Astrocyte (in vitro differentiated cells and primary cell): ENCODE data around the gene RASSF5. TPM values are rescaled to one million over a fixed set of nuclear protein-coding genes. Genes with fewer than 3 reads are reported as not detected.

Experiments used
- DNase-seq: peaks from one replicate; pipeline ENCODE4 v3.0.0-alpha.2; 2010; ENCODE audit warnings: low read depth
- FAIRE-seq: peaks from 2 replicates; lab custom pipeline; 2011; peaks lifted over from hg19 to GRCh38; lab: Jason Lieb, UNC
- H2AFZ ChIP-seq: 2 replicates; pipeline ENCODE4 v1.6.0; 2012; ENCODE audit warnings: low read depth, low read length, inconsistent platforms
- H3K27ac ChIP-seq: 2 replicates; pipeline ENCODE4 v1.5.1; 2011; ENCODE audit warnings: low read depth, low read length, inconsistent platforms
- H3K27me3 ChIP-seq: 2 replicates; pipeline ENCODE4 v1.6.0; 2011; ENCODE audit warnings: low read length, inconsistent platforms; ENCODE audit not compliant: insufficient read depth
- H3K36me3 ChIP-seq: 2 replicates; pipeline ENCODE4 v1.5.1; 2011; ENCODE audit warnings: low read length, inconsistent platforms; ENCODE audit not compliant: insufficient read depth
- H3K4me1 ChIP-seq: 2 replicates; pipeline ENCODE4 v1.5.1; 2011; ENCODE audit warnings: low read length, inconsistent platforms; ENCODE audit not compliant: insufficient read depth
- H3K4me2 ChIP-seq: 2 replicates; pipeline ENCODE4 v1.6.0; 2012; ENCODE audit warnings: low read length, inconsistent platforms
- H3K4me3 ChIP-seq: 2 replicates; pipeline ENCODE4 v1.5.1; 2011; ENCODE audit warnings: low read depth, mild to moderate bottlenecking, low read length, inconsistent platforms; ENCODE audit not compliant: insufficient read depth
- H3K79me2 ChIP-seq: 2 replicates; pipeline ENCODE4 v1.6.0; 2012; ENCODE audit warnings: mild to moderate bottlenecking, low read length, inconsistent platforms; ENCODE audit not compliant: insufficient read depth
- H3K9ac ChIP-seq: 2 replicates; pipeline ENCODE4 v1.6.0; 2012; ENCODE audit warnings: mild to moderate bottlenecking, low read length, inconsistent platforms
- H3K9me3 ChIP-seq: 2 replicates; pipeline ENCODE4 v1.5.1; 2012; ENCODE audit warnings: low read depth, mild to moderate bottlenecking, low read length, inconsistent platforms; ENCODE audit not compliant: insufficient read depth
- H4K20me1 ChIP-seq: 2 replicates; pipeline ENCODE4 v1.6.0; 2012; ENCODE audit warnings: low read length, inconsistent platforms; ENCODE audit not compliant: insufficient read depth
- H3K27ac Mint-ChIP-seq: one replicate; pipeline ENCODE4 v1.8.0; 2021; ENCODE audit warnings: mild to moderate bottlenecking, mixed read lengths; ENCODE audit not compliant: unreplicated experiment
- H3K27me3 Mint-ChIP-seq: one replicate; pipeline ENCODE4 v1.8.0; 2021; ENCODE audit warnings: low read depth, mixed read lengths; ENCODE audit not compliant: unreplicated experiment
- H3K36me3 Mint-ChIP-seq: one replicate; pipeline ENCODE4 v1.8.0; 2021; ENCODE audit warnings: low read depth, mixed read lengths; ENCODE audit not compliant: unreplicated experiment
- H3K4me1 Mint-ChIP-seq: one replicate; pipeline ENCODE4 v1.8.0; 2021; ENCODE audit warnings: low read depth, mixed read lengths; ENCODE audit not compliant: unreplicated experiment
- H3K4me3 Mint-ChIP-seq: one replicate; pipeline ENCODE4 v1.8.0; 2021; ENCODE audit warnings: mild to moderate bottlenecking, moderate library complexity, mixed read lengths; ENCODE audit not compliant: unreplicated experiment
- H3K9me3 Mint-ChIP-seq: one replicate; pipeline ENCODE4 v1.8.0; 2021; ENCODE audit warnings: mild to moderate bottlenecking, mixed read lengths; ENCODE audit not compliant: unreplicated experiment
- EZH2 ChIP-seq: IDR thresholded peaks from 2 replicates; pipeline ENCODE4 v1.6.1; 2012; ENCODE audit warnings: mild to moderate bottlenecking, low read length, inconsistent platforms; ENCODE audit not compliant: insufficient read depth
- total RNA-seq: library from RNA; stranded (reverse); gene quantifications from 2 replicates; pipeline ENCODE4 v1.2.1, GENCODE V29; 2021
- TF ChIP-seq, protein P1 (sequence below): IDR thresholded peaks from 2 replicates; pipeline ENCODE4 v1.5.1; 2011; ENCODE audit warnings: low read depth, mild to moderate bottlenecking, inconsistent platforms, low read length, moderate library complexity; ENCODE audit not compliant: insufficient read depth

The RASSF5 gene
- total RNA-seq, 1 donor from 2014 or later, result 0.43 TPM

GRCh38 chr1:206517784-206518183, 10.5 kb downstream of the RASSF5 start:
- Histone ChIP-seq H3K27ac (no peak overlapping the region), H3K36me3 (no peaks in the 10 kb centered on the region), H3K4me2 (no peak overlapping the region), H4K20me1 (no peaks in the 10 kb centered on the region), H3K4me1 (peaks cover 14% of the 10 kb centered on the region), H3K9ac (no peak overlapping the region), H3K79me2 (no peaks in the 10 kb centered on the region), H2AFZ (no peak overlapping the region), H3K4me3 (no peak overlapping the region), H3K9me3 (no peaks in the 10 kb centered on the region), H3K27me3 (peaks cover 5% of the 10 kb centered on the region)
- peaks cover 38% of the 10 kb centered on the region for H3K27me3 Mint-ChIP-seq
- H3K9me3 Mint-ChIP-seq, result no peaks in the 10 kb centered on the region
- peaks cover 7% of the 10 kb centered on the region for H3K4me1 Mint-ChIP-seq
- no peak overlapping the region for H3K4me3 Mint-ChIP-seq
- FAIRE-seq (no peak), DNase-seq (no peak)
- no peak for TF ChIP-seq EZH2
- TF ChIP-seq, protein P1, sequence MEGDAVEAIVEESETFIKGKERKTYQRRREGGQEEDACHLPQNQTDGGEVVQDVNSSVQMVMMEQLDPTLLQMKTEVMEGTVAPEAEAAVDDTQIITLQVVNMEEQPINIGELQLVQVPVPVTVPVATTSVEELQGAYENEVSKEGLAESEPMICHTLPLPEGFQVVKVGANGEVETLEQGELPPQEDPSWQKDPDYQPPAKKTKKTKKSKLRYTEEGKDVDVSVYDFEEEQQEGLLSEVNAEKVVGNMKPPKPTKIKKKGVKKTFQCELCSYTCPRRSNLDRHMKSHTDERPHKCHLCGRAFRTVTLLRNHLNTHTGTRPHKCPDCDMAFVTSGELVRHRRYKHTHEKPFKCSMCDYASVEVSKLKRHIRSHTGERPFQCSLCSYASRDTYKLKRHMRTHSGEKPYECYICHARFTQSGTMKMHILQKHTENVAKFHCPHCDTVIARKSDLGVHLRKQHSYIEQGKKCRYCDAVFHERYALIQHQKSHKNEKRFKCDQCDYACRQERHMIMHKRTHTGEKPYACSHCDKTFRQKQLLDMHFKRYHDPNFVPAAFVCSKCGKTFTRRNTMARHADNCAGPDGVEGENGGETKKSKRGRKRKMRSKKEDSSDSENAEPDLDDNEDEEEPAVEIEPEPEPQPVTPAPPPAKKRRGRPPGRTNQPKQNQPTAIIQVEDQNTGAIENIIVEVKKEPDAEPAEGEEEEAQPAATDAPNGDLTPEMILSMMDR, result no peak
- H3K27ac Mint-ChIP-seq, result no peak overlapping the region
- no peaks in the 10 kb centered on the region for H3K36me3 Mint-ChIP-seq

DNA sequence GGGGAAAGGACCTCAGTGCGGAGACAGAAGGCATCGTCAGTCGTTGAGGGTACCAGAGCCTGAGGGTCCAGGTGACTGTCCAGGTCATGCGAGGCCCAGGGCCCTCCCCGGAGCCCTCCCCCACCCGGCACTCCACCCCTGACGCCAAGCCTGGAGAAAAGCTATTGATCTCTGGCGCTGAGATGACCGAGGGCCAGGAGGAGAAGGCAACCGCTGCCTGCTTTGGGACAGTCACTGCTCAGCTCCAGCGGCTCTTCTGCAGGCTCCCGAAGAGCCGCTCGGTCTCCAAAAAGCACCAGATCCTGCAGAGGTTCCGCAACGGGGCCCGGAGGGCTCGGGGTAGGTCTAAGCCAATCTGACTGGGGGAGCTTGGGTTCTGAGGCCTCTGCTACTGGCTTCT, 10.9 kb downstream of the RASSF5 start:
- peaks cover 5% of the 10 kb centered on the region for H3K27me3 ChIP-seq
- no peaks in the 10 kb centered on the region for H3K36me3 ChIP-seq
- H3K4me3 ChIP-seq, result no peak overlapping the region
- no peak overlapping the region for H3K9ac ChIP-seq
- Mint-ChIP-seq H3K4me1 (peaks cover 7% of the 10 kb centered on the region), H3K36me3 (no peaks in the 10 kb centered on the region), H3K27me3 (peaks cover 38% of the 10 kb centered on the region), H3K27ac (no peak overlapping the region), H3K9me3 (no peaks in the 10 kb centered on the region), H3K4me3 (no peak overlapping the region)
- no peak overlapping the region for H2AFZ ChIP-seq
- peaks cover 10% of the 10 kb centered on the region for H3K4me1 ChIP-seq
- no peak for DNase-seq
- no peak overlapping the region for H3K27ac ChIP-seq
- TF ChIP-seq, protein P1, result no peak
- no peak for TF ChIP-seq EZH2
- no peaks in the 10 kb centered on the region for H3K9me3 ChIP-seq
- no peak for FAIRE-seq
- H4K20me1 ChIP-seq, result no peaks in the 10 kb centered on the region
- H3K4me2 ChIP-seq, result no peak overlapping the region
- H3K79me2 ChIP-seq, result no peaks in the 10 kb centered on the region

DNA sequence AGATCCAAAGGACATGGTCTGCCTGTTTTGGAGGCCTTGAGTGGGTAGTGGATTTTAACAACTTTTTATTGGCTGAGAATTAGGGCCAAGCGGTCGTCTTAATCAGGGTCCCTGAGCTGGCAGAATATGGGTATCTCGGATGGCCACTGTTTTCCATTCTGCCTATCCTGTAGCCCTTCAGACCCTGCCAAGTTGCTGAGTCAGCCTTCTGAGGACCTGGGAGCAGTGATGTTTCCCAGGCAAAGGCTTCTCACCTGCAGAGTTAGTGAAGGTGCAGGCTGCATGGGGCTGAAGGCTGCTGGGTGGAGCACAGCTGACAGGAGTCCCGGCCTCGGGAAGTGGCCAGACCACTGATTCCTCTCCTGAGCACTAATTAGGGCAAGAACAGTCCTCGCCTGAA, 11.4 kb downstream of the RASSF5 start:
- H3K36me3 ChIP-seq, result no peaks in the 10 kb centered on the region
- H3K27me3 Mint-ChIP-seq, result peaks cover 35% of the 10 kb centered on the region
- peaks cover 3% of the 10 kb centered on the region for H3K4me1 Mint-ChIP-seq
- no peak overlapping the region for H3K4me2 ChIP-seq
- no peak overlapping the region for H3K9ac ChIP-seq
- DNase-seq (no peak), FAIRE-seq (no peak)
- H3K4me3 ChIP-seq, result no peak overlapping the region
- H3K27me3 ChIP-seq, result peaks cover 5% of the 10 kb centered on the region
- H3K9me3 Mint-ChIP-seq, result no peaks in the 10 kb centered on the region
- H4K20me1 ChIP-seq, result no peaks in the 10 kb centered on the region
- H3K4me1 ChIP-seq, result peaks cover 5% of the 10 kb centered on the region
- H3K27ac ChIP-seq, result no peak overlapping the region
- no peak overlapping the region for H2AFZ ChIP-seq
- no peak overlapping the region for H3K27ac Mint-ChIP-seq
- TF ChIP-seq EZH2, result no peak
- TF ChIP-seq, protein P1, result no peak
- no peaks in the 10 kb centered on the region for H3K9me3 ChIP-seq
- no peaks in the 10 kb centered on the region for H3K36me3 Mint-ChIP-seq
- H3K79me2 ChIP-seq, result no peaks in the 10 kb centered on the region
- H3K4me3 Mint-ChIP-seq, result no peak overlapping the region
